Activated T-cell treated with anti-CD3 and anti-CD28 coated beads, Interleukin-2, amount 50 U/mL, for 24 hours (primary cell): Measurements from ENCODE around the gene FAM111A.
"Not testable (repeated sequence)": the region's sequence is repeated elsewhere in the genome, so short reads cannot be mapped to it uniquely, and the experiment has no call there.

ENCODE experiments used
- DNase-seq: peaks from one replicate; pipeline ENCODE4 v3.0.0-alpha.2; 2020
- H3K27ac Mint-ChIP-seq: 2 replicates; pipeline ENCODE4 v1.8.0; 2020; ENCODE audit warnings: mild to moderate bottlenecking, mixed read lengths
- H3K27me3 Mint-ChIP-seq: 2 replicates; pipeline ENCODE4 v1.8.0; 2020; ENCODE audit warnings: mixed read lengths
- H3K36me3 Mint-ChIP-seq: 2 replicates; pipeline ENCODE4 v1.8.0; 2020; ENCODE audit warnings: low read depth, mixed read lengths
- H3K4me1 Mint-ChIP-seq: 2 replicates; pipeline ENCODE4 v1.8.0; 2020; ENCODE audit warnings: low read depth, mixed read lengths
- H3K4me3 Mint-ChIP-seq: 2 replicates; pipeline ENCODE4 v1.8.0; 2020; ENCODE audit warnings: mild to moderate bottlenecking, moderate library complexity, mixed read lengths
- H3K9me3 Mint-ChIP-seq: 2 replicates; pipeline ENCODE4 v1.8.0; 2020; ENCODE audit warnings: mixed read lengths

FAM111A gene

GRCh38 chr11:59142530-59143507 is at the start of gene FAM111A:
FAM111A (plus strand) TSS chr11:59142856; CDS start chr11:59148873, 6,017 bp downstream.
- peak within 1 kb of the TSS; percentile 94 for H3K4me3 Mint-ChIP-seq
- no peaks in the 10 kb centered on the region for H3K27me3 Mint-ChIP-seq
- peak; percentile 86 for DNase-seq
- peaks cover 61% of the 10 kb centered on the region for H3K36me3 Mint-ChIP-seq
- peak within 1 kb of the TSS; percentile 95 for H3K27ac Mint-ChIP-seq
- H3K9me3 Mint-ChIP-seq = no peaks in the 10 kb centered on the region
- peaks cover 59% of the 10 kb centered on the region for H3K4me1 Mint-ChIP-seq

- not testable (repeated sequence) for H3K4me1 Mint-ChIP-seq, H3K27ac Mint-ChIP-seq, H3K4me3 Mint-ChIP-seq, DNase-seq, H3K9me3 Mint-ChIP-seq, H3K36me3 Mint-ChIP-seq
- H3K27me3 Mint-ChIP-seq = peaks cover 19% of the 10 kb centered on the region
These were observed 49.1 kb upstream of the FAM111A start for GRCh38 chr11:59093576-59093975.

GRCh38 chr11:59095225-59095624 is 47.4 kb upstream of the FAM111A start:
- H3K9me3 Mint-ChIP-seq = not testable (repeated sequence)

GRCh38 chr11:59095972-59096575 is 46.6 kb upstream of the FAM111A start:
- H3K36me3 Mint-ChIP-seq, H3K4me3 Mint-ChIP-seq, H3K27ac Mint-ChIP-seq, H3K9me3 Mint-ChIP-seq, H3K4me1 Mint-ChIP-seq, DNase-seq: not testable (repeated sequence)
- peaks cover 34% of the 10 kb centered on the region for H3K27me3 Mint-ChIP-seq

More at GRCh38 chr11:59095225-59095624, 47.4 kb upstream of the FAM111A start:
- H3K4me1 Mint-ChIP-seq, H3K36me3 Mint-ChIP-seq, DNase-seq, H3K4me3 Mint-ChIP-seq, H3K27ac Mint-ChIP-seq: not testable (repeated sequence)
- peaks cover 26% of the 10 kb centered on the region for H3K27me3 Mint-ChIP-seq

- DNase-seq = peak; percentile 69
- H3K4me1 Mint-ChIP-seq = peaks cover 9% of the 10 kb centered on the region
- no peaks in the 10 kb centered on the region for H3K9me3 Mint-ChIP-seq
- H3K27me3 Mint-ChIP-seq = peaks cover 40% of the 10 kb centered on the region
- no peak overlapping the region for H3K4me3 Mint-ChIP-seq
- H3K27ac Mint-ChIP-seq = no peak overlapping the region
- no peaks in the 10 kb centered on the region for H3K36me3 Mint-ChIP-seq
These were observed 45.4 kb upstream of the FAM111A start for GRCh38 chr11:59097113-59097708.

GRCh38 chr11:59097938-59098337 is 44.7 kb upstream of the FAM111A start:
- H3K36me3 Mint-ChIP-seq, H3K9me3 Mint-ChIP-seq, H3K4me3 Mint-ChIP-seq, DNase-seq, H3K27ac Mint-ChIP-seq: not testable (repeated sequence)
- Mint-ChIP-seq H3K27me3 (peaks cover 45% of the 10 kb centered on the region), H3K4me1 (peaks cover 12% of the 10 kb centered on the region)

- DNase-seq = peak; percentile 74
- Mint-ChIP-seq H3K4me3 (peak overlapping the region; percentile 69), H3K36me3 (peaks cover 4% of the 10 kb centered on the region), H3K4me1 (peaks cover 31% of the 10 kb centered on the region), H3K27me3 (peaks cover 76% of the 10 kb centered on the region), H3K9me3 (no peaks in the 10 kb centered on the region), H3K27ac (no peak overlapping the region)
These were observed 40.3 kb upstream of the FAM111A start for GRCh38 chr11:59102259-59102765.

- Mint-ChIP-seq H3K4me1 (peaks cover 54% of the 10 kb centered on the region), H3K9me3 (no peaks in the 10 kb centered on the region), H3K27ac (peak within 1 kb of the TSS; percentile 66), H3K4me3 (peak within 1 kb of the TSS; percentile 82), H3K36me3 (peaks cover 39% of the 10 kb centered on the region), H3K27me3 (peaks cover 66% of the 10 kb centered on the region)
- peak; percentile 76 for DNase-seq
These were observed 36.0 kb upstream of the FAM111A start, which contains the start of gene FAM111B for GRCh38 chr11:59106363-59107336. FAM111B (plus strand) TSS chr11:59107237; CDS start chr11:59109626, 2,389 bp downstream.

- DNase-seq, H3K9me3 Mint-ChIP-seq: not testable (repeated sequence)
- Mint-ChIP-seq H3K4me1 (peaks cover 47% of the 10 kb centered on the region), H3K27ac (peak overlapping the region; percentile 66), H3K27me3 (peaks cover 56% of the 10 kb centered on the region), H3K4me3 (peak overlapping the region; percentile 82), H3K36me3 (peaks cover 49% of the 10 kb centered on the region)
These were observed 34.9 kb upstream of the FAM111A start for GRCh38 chr11:59107721-59108120.

GRCh38 chr11:59112494-59112893 is 30.2 kb upstream of the FAM111A start:
- Mint-ChIP-seq H3K4me1 (peaks cover 26% of the 10 kb centered on the region), H3K9me3 (peaks cover 6% of the 10 kb centered on the region), H3K36me3 (peaks cover 88% of the 10 kb centered on the region), H3K27ac (no peak overlapping the region), H3K27me3 (peaks cover 15% of the 10 kb centered on the region), H3K4me3 (no peak overlapping the region)
- DNase-seq = no peak

GRCh38 chr11:59114344-59114743 is 28.3 kb upstream of the FAM111A start:
- Mint-ChIP-seq H3K27me3 (no peaks in the 10 kb centered on the region), H3K27ac (no peak overlapping the region), H3K9me3 (peaks cover 16% of the 10 kb centered on the region), H3K4me1 (peaks cover 10% of the 10 kb centered on the region), H3K4me3 (no peak overlapping the region), H3K36me3 (peaks cover 91% of the 10 kb centered on the region)
- DNase-seq = no peak

GRCh38 chr11:59115553-59115952 is 27.1 kb upstream of the FAM111A start:
- DNase-seq = no peak
- Mint-ChIP-seq H3K4me1 (peaks cover 6% of the 10 kb centered on the region), H3K27me3 (no peaks in the 10 kb centered on the region), H3K9me3 (peaks cover 16% of the 10 kb centered on the region), H3K27ac (no peak overlapping the region), H3K4me3 (no peak overlapping the region), H3K36me3 (peaks cover 84% of the 10 kb centered on the region)

GRCh38 chr11:59117774-59118173 is 24.9 kb upstream of the FAM111A start:
- Mint-ChIP-seq H3K4me3 (no peak overlapping the region), H3K27ac (no peak overlapping the region), H3K9me3 (peaks cover 16% of the 10 kb centered on the region), H3K27me3 (no peaks in the 10 kb centered on the region), H3K36me3 (peaks cover 72% of the 10 kb centered on the region), H3K4me1 (no peaks in the 10 kb centered on the region)
- DNase-seq = no peak
